Vagina (tissue), 2 donors: ENCODE results near the gene SGSM1.

Experiments
- POLR2AphosphoS5 ChIP-seq, 2 donors: sonication (generic); formaldehyde crosslinking; IDR thresholded peaks; one replicate each; pipeline ENCODE4 v1.9.0; 2017; ENCODE audit warnings: antibody characterized with exemption in 2 of 2, mild to moderate bottlenecking in 2 of 2, low read depth in 1 of 2; ENCODE audit not compliant: insufficient read depth in 1 of 2
- TF ChIP-seq, protein P1 (sequence below), 3 experiments: fragments of 450-650 bp in 2 of 3; fragments of 200-600 bp in 1 of 3; sonication (generic) in 1 of 3; IDR thresholded peaks; one replicate each; pipeline ENCODE4 v1.5.1; 2017 to 2019; ENCODE audit warnings: antibody characterized with exemption in 3 of 3, mild to moderate bottlenecking in 2 of 3, moderate library complexity in 2 of 3

DNA sequence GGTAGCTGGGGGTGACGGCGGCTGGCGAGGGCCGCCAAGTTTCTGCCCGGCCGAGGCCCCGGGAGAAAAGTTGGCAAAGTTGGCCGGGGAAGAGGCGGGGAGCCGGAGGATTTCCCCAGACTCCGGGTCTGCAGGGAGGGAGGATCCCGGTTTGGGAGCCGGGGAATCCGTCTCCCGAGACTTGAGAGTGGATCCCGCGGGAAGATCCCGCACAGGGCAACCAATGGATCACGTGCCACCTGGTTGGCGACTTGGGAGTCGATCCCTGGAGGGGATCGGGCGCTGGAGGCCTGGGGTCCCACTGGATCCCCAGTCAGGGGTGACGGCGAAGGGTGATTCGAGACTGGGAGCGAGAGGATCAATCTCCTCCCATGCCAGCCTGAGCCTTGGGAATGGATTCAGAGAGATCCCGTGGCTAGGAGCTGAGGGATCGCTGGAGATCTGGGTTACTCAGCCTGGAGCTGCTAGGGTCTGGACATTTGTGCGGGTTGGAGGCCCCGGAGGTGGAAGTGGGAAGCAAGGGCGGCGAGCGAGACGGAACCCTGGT is 146.9 kb downstream of the SGSM1 start:
- TF ChIP-seq POLR2AphosphoS5 (IDR thresholded peaks at IDR 0.05; ENCODE audit: insufficient read depth in 1 of 2, low read depth in 1 of 2) = peak in 1 of 2 donors; percentile 56
- TF ChIP-seq, protein P1, sequence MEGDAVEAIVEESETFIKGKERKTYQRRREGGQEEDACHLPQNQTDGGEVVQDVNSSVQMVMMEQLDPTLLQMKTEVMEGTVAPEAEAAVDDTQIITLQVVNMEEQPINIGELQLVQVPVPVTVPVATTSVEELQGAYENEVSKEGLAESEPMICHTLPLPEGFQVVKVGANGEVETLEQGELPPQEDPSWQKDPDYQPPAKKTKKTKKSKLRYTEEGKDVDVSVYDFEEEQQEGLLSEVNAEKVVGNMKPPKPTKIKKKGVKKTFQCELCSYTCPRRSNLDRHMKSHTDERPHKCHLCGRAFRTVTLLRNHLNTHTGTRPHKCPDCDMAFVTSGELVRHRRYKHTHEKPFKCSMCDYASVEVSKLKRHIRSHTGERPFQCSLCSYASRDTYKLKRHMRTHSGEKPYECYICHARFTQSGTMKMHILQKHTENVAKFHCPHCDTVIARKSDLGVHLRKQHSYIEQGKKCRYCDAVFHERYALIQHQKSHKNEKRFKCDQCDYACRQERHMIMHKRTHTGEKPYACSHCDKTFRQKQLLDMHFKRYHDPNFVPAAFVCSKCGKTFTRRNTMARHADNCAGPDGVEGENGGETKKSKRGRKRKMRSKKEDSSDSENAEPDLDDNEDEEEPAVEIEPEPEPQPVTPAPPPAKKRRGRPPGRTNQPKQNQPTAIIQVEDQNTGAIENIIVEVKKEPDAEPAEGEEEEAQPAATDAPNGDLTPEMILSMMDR (IDR thresholded peaks at IDR 0.05) = no peak
